H1 (cell line): ENCODE data around the gene CIAO2B. TPM values are rescaled to one million over a fixed set of nuclear protein-coding genes. Genes with fewer than 3 reads are reported as not detected.

Experiments
- CTCF ChIA-PET: fragments of 300-600 bp; sonication (Branson Sonifier 250); formaldehyde crosslinking; loops from one replicate; lab custom pipeline; 2021; ENCODE audit not compliant: partially characterized antibody; lab: Charles Lee
- POLR2A ChIA-PET: fragments of 300-600 bp; sonication (Branson Sonifier 250); formaldehyde crosslinking; loops from one replicate; lab custom pipeline; 2021; ENCODE audit warnings: inconsistent platforms; ENCODE audit not compliant: partially characterized antibody; lab: Charles Lee
- DNase-seq, 2 experiments: peaks; one replicate each; pipeline versions ENCODE4 v3.0.0 to v3.0.0-alpha.2; 2010 to 2022; ENCODE audit warnings: low spot score in 2 of 2, low read depth in 1 of 2, mixed read lengths in 1 of 2
- FAIRE-seq: peaks from 2 replicates; lab custom pipeline; 2011; peaks lifted over from hg19 to GRCh38; lab: Jason Lieb, UNC
- H2AFZ ChIP-seq: 2 replicates; pipeline ENCODE4 v1.8.1; 2012; ENCODE audit warnings: low read length, inconsistent platforms
- H2AK5ac ChIP-seq: 2 replicates; pipeline ENCODE4 v1.6.1; 2013; ENCODE audit warnings: low read depth, low read length
- H2BK120ac ChIP-seq: replicated peaks from 2 replicates; pipeline ENCODE3; 2013; ENCODE audit warnings: low read depth, low read length, inconsistent platforms
- H2BK12ac ChIP-seq: 2 replicates; pipeline ENCODE4 v1.6.1; 2013; ENCODE audit warnings: low read depth, low read length
- H2BK15ac ChIP-seq: 2 replicates; pipeline ENCODE4 v1.6.1; 2013; ENCODE audit warnings: low read length
- H2BK20ac ChIP-seq: 2 replicates; pipeline ENCODE4 v1.6.1; 2013; ENCODE audit warnings: low read length
- H2BK5ac ChIP-seq: 2 replicates; pipeline ENCODE4 v1.6.1; 2013; ENCODE audit warnings: low read depth, low read length
- H3K14ac ChIP-seq: 2 replicates; pipeline ENCODE4 v1.6.1; 2013; ENCODE audit warnings: inconsistent platforms; ENCODE audit not compliant: insufficient read length
- H3K18ac ChIP-seq: 2 replicates; pipeline ENCODE4 v1.6.1; 2013; ENCODE audit warnings: low read length; ENCODE audit errors: extremely low read depth
- H3K23ac ChIP-seq: 2 replicates; pipeline ENCODE4 v1.6.1; 2013; ENCODE audit warnings: inconsistent platforms; ENCODE audit not compliant: insufficient read length
- H3K23me2 ChIP-seq: 2 replicates; pipeline ENCODE4 v1.6.1; 2013; ENCODE audit warnings: low read depth, low read length
- H3K27ac ChIP-seq: 2 replicates; pipeline ENCODE4 v1.6.1; 2011; ENCODE audit warnings: low read depth, low read length, inconsistent platforms
- H3K27me3 ChIP-seq, 4 experiments: replicated peaks in 1 of 4; 1 replicate in 1 of 4; 2 replicates in 3 of 4; pipeline versions ENCODE4 v1.6.1 to v1.8.1; 2011 to 2013; ENCODE audit warnings: low read length in 3 of 4, mild to moderate bottlenecking in 3 of 4, inconsistent platforms in 2 of 4, mixed read lengths in 2 of 4, moderate library complexity in 1 of 4; ENCODE audit not compliant: control insufficient read depth in 3 of 4, insufficient read depth in 3 of 4; ENCODE audit errors: extremely low read depth in 1 of 4
- H3K36me3 ChIP-seq, 4 experiments: 2 replicates each; pipeline versions ENCODE4 v1.6.1 to v1.8.1; 2011 to 2013; ENCODE audit warnings: mild to moderate bottlenecking in 4 of 4, low read length in 3 of 4, moderate library complexity in 2 of 4, control low read depth in 1 of 4, inconsistent platforms in 1 of 4; ENCODE audit not compliant: insufficient read depth in 4 of 4, control insufficient read depth in 2 of 4
- H3K4ac ChIP-seq: replicated peaks from 2 replicates; pipeline ENCODE3; 2013; ENCODE audit warnings: low read length, low read depth, mixed read lengths, inconsistent platforms; ENCODE audit not compliant: insufficient read length
- H3K4me1 ChIP-seq, 4 experiments: replicated peaks in 1 of 4; 1 replicate in 1 of 4; 2 replicates in 3 of 4; pipeline versions ENCODE4 v1.6.1 to v1.8.1; 2011 to 2013; ENCODE audit warnings: low read length in 3 of 4, inconsistent platforms in 2 of 4, mixed read lengths in 1 of 4; ENCODE audit not compliant: insufficient read depth in 4 of 4, control insufficient read depth in 3 of 4
- H3K4me2 ChIP-seq, 2 experiments: 2 replicates each; pipeline versions ENCODE4 v1.6.1 to v1.8.1; 2011 to 2013; ENCODE audit warnings: low read depth in 2 of 2, low read length in 2 of 2, control low read depth in 1 of 2, inconsistent platforms in 1 of 2, mild to moderate bottlenecking in 1 of 2; ENCODE audit not compliant: insufficient read depth in 1 of 2
- H3K4me3 ChIP-seq, 4 experiments: fragments of 200-600, 300-600 bp in 1 of 4; sonication (generic), shearing (Covaris generic), sonication (Bioruptor Twin) in 1 of 4; 2 replicates each; pipeline versions ENCODE4 v1.5.1 to v1.8.1; 2011 to 2016; ENCODE audit warnings: low read length in 4 of 4, low read depth in 3 of 4, control low read depth in 2 of 4, inconsistent platforms in 2 of 4, mild to moderate bottlenecking in 2 of 4, mixed read lengths in 1 of 4, moderate library complexity in 1 of 4; ENCODE audit not compliant: insufficient read depth in 2 of 4; ENCODE audit errors: extremely low read depth in 1 of 4
- H3K56ac ChIP-seq: replicated peaks from 2 replicates; pipeline ENCODE3; 2013; ENCODE audit warnings: low read depth, mild to moderate bottlenecking, mixed read lengths, low read length, inconsistent platforms; ENCODE audit not compliant: insufficient read length
- H3K79me1 ChIP-seq: 2 replicates; pipeline ENCODE4 v1.6.1; 2013; ENCODE audit warnings: low read depth, low read length, control low read depth
- H3K79me2 ChIP-seq, 2 experiments: 2 replicates each; pipeline versions ENCODE4 v1.6.1 to v1.8.1; 2012 to 2013; ENCODE audit warnings: low read length in 2 of 2, mild to moderate bottlenecking in 2 of 2, inconsistent platforms in 1 of 2; ENCODE audit not compliant: insufficient read depth in 2 of 2, control insufficient read depth in 1 of 2
- H3K9ac ChIP-seq, 4 experiments: replicated peaks in 1 of 4; 1 replicate in 1 of 4; 2 replicates in 3 of 4; pipeline versions ENCODE4 v1.6.1 to v1.8.1; 2011 to 2013; ENCODE audit warnings: low read depth in 3 of 4, low read length in 3 of 4, control low read depth in 2 of 4, mild to moderate bottlenecking in 2 of 4, moderate library complexity in 2 of 4, inconsistent platforms in 1 of 4; ENCODE audit errors: extremely low read depth in 1 of 4
- H3K9me3 ChIP-seq, 2 experiments: 2 replicates each; pipeline versions ENCODE4 v1.6.1 to v1.8.1; 2012 to 2013; ENCODE audit warnings: mild to moderate bottlenecking in 2 of 2, moderate library complexity in 2 of 2, control low read depth in 1 of 2, inconsistent platforms in 1 of 2, low read depth in 1 of 2, low read length in 1 of 2, mixed read lengths in 1 of 2; ENCODE audit not compliant: insufficient read depth in 2 of 2
- H4K20me1 ChIP-seq, 2 experiments: replicated peaks in 1 of 2; 2 replicates each; pipeline versions ENCODE3 to v1.8.1; 2011 to 2013; ENCODE audit warnings: inconsistent platforms in 2 of 2, low read length in 2 of 2, mild to moderate bottlenecking in 1 of 2; ENCODE audit not compliant: insufficient read depth in 2 of 2, control insufficient read depth in 1 of 2
- H4K5ac ChIP-seq: 2 replicates; pipeline ENCODE4 v1.6.1; 2013; ENCODE audit warnings: low read length, low read depth, mixed read lengths, inconsistent platforms; ENCODE audit not compliant: insufficient read length
- H4K8ac ChIP-seq: 2 replicates; pipeline ENCODE4 v1.8.0; 2013; ENCODE audit warnings: mild to moderate bottlenecking, moderate library complexity, low read length, inconsistent platforms; ENCODE audit not compliant: insufficient read depth; ENCODE audit errors: extremely low read depth
- H4K91ac ChIP-seq: replicated peaks from 2 replicates; pipeline ENCODE3; 2013; ENCODE audit warnings: low read length, mixed read lengths, inconsistent platforms; ENCODE audit not compliant: insufficient read length
- BACH1 ChIP-seq: IDR thresholded peaks from 2 replicates; pipeline ENCODE4 v1.6.1; 2012; ENCODE audit warnings: low read length, improper control_type of control experiment
- BCL11A ChIP-seq, 2 experiments: IDR thresholded peaks; one replicate each; pipeline ENCODE4 v1.6.1; 2011; ENCODE audit warnings: low read depth in 2 of 2, low read length in 2 of 2, mild to moderate bottlenecking in 2 of 2
- EGR1 ChIP-seq: IDR thresholded peaks from 2 replicates; pipeline ENCODE4 v1.6.1; 2011; ENCODE audit warnings: low read depth, low read length, borderline replicate concordance
- GTF2F1 ChIP-seq: IDR thresholded peaks from 2 replicates; pipeline ENCODE4 v1.6.1; 2012; ENCODE audit warnings: low read depth, low read length, improper control_type of control experiment, borderline replicate concordance
- KDM5A ChIP-seq: fragments of 200-600 bp; IDR thresholded peaks from 2 replicates; pipeline ENCODE4 v1.7.1; 2012; ENCODE audit warnings: mild to moderate bottlenecking, low read length, inconsistent platforms, mixed read lengths
- RBBP5 ChIP-seq: IDR thresholded peaks from 2 replicates; pipeline ENCODE4 v1.7.1; 2012; ENCODE audit warnings: low read depth, mild to moderate bottlenecking, inconsistent platforms, low read length, moderate library complexity, borderline replicate concordance
- SAP30 ChIP-seq: fragments of 300-600 bp; sonication (generic); IDR thresholded peaks from 2 replicates; pipeline ENCODE4 v1.7.1; 2012; ENCODE audit warnings: low read length, moderate library complexity, mild to moderate bottlenecking, inconsistent platforms; ENCODE audit not compliant: insufficient read depth, insufficient replicate concordance
- SIRT6 ChIP-seq: IDR thresholded peaks from one replicate; pipeline ENCODE4 v1.7.1; 2012; ENCODE audit warnings: low read length, inconsistent platforms
- WGBS, 2 experiments: shearing (Covaris generic) in 1 of 2; methylation state at CpG; one replicate each; pipeline versions ENCODE4 v1.1.6 to v1.1.7; 2013 to 2015; ENCODE audit warnings: low lambda C conversion rate in 2 of 2, mixed read lengths in 2 of 2, inconsistent platforms in 1 of 2, low coverage in 1 of 2, missing lambda C conversion rate in 1 of 2; ENCODE audit not compliant: insufficient replicate concordance in 2 of 2, insufficient coverage in 1 of 2, insufficient read length in 1 of 2; ENCODE audit errors: extremely low coverage in 1 of 2, missing lambda C conversion rate in 1 of 2; 5-methylcytosine and 5-hydroxymethylcytosine counted together
- polyA plus RNA-seq, 7 experiments: library from polyadenylated mRNA; depleted of rRNA in 3 of 7; stranded (reverse) in 5 of 7; unstranded in 2 of 7; fragments of >200 nt in 5 of 7; fragments of 200-250 nt in 2 of 7; gene quantifications; 1 replicate in 5 of 7; 2 replicates in 1 of 7; 4 replicates in 1 of 7; pipeline versions ENCODE4 v1.2.1 to v1.2.3, GENCODE V29; 2011 to 2013; ENCODE audit warnings: missing spikeins in 2 of 7, mixed read lengths in 2 of 7
- total RNA-seq: library from RNA; stranded (reverse); fragmentation: NEBNext Ultra II Directional; extraction: Animal tissue kit (Norgen Biotek cat#: 25700); gene quantifications from 2 replicates; pipeline ENCODE4 v1.2.1, GENCODE V29; 2021
- TF ChIP-seq, protein P1 (sequence below): IDR thresholded peaks from 2 replicates; pipeline ENCODE4 v1.6.1; 2012; ENCODE audit warnings: inconsistent platforms
- TF ChIP-seq, protein P2 (sequence below), 3 experiments: IDR thresholded peaks; 1 replicate in 2 of 3; 2 replicates in 1 of 3; pipeline versions ENCODE4 v1.5.1 to v1.6.1; 2011; ENCODE audit warnings: low read length in 3 of 3, mild to moderate bottlenecking in 3 of 3, inconsistent platforms in 2 of 3, low read depth in 1 of 3, moderate library complexity in 1 of 3; ENCODE audit not compliant: insufficient read depth in 1 of 3; ENCODE audit errors: control extremely low read depth in 1 of 3

The CIAO2B gene
- total and polyA plus RNA-seq, 2 of the 8 experiments (the other 6 are each of a cell fraction or from before 2014, with no cell fraction given) = 65.6 to 248 TPM

DNA sequence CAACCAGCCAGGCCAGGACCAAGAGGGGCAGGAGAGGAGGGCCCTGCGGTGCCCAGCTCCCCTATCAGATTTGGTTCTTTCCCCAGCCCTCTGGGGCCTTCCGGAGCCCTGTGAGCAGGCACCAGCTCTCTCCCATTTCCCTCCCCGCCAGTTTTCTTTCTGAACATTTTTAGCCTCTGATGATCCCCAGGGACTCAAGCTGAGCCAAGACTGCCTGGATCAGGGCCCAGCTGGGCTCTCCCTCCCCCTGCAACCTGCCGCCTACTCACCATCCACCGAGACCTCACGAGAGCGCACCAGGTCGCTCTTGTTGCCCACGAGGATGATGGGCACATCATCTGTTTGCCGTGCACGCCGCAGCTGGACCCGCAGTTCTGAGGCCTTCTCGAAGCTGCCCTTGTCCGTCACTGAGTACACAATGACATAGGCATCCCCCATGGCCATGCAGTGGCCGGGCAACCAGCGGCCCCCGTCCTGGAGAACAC, 10.9 kb downstream of the CIAO2B start:
- DNase-seq = no peak
- Histone ChIP-seq H2BK12ac (no peak overlapping the region), H2BK5ac (no peak overlapping the region), H3K4me3 (no peak overlapping the region), H3K56ac (no peak overlapping the region), H3K14ac (no peak overlapping the region), H4K8ac (no peak overlapping the region), H4K91ac (no peak overlapping the region), H3K4me2 (no peak overlapping the region), H3K36me3 (no peaks in the 10 kb centered on the region), H3K27me3 (peaks cover 14 to 46% (median 37%) of the 10 kb centered on the region in 4 experiments; a peak in 6 of 7 replicates), H3K9me3 (no peaks in the 10 kb centered on the region), H4K5ac (no peak overlapping the region), H3K27ac (no peak overlapping the region), H3K4me1 (peaks cover 0 to 8% (median under 1%) of the 10 kb centered on the region in 4 experiments; a peak in 4 of 7 replicates), H3K79me1 (peaks cover 2% of the 10 kb centered on the region; the same call in 1 of the 2 replicates), H3K18ac (no peak overlapping the region), H3K4ac (no peak overlapping the region), H2BK20ac (no peak overlapping the region), H3K9ac (no peak overlapping the region), H4K20me1 (no peaks in the 10 kb centered on the region), H2AFZ (no peak overlapping the region), H3K23ac (no peak overlapping the region), H2BK15ac (no peak overlapping the region), H3K23me2 (peaks cover 4% of the 10 kb centered on the region; the same call in 1 of the 2 replicates), H2AK5ac (no peak overlapping the region), H3K79me2 (no peaks in the 10 kb centered on the region), H2BK120ac (no peak overlapping the region)
- ChIA-PET CTCF (interaction anchor here (0.9 to 27.5 kb wide), 2 partner anchors 24 to 50 kb away, joined by 3 to 1009 read pairs; partner anchors contain the start of genes CDH16 and PDP2), POLR2A (interaction anchor here (0.6 kb wide), 1 partner anchor 82 kb away, joined by 3 read pairs; no protein-coding TSS in a partner anchor)
- no peak for FAIRE-seq
- WGBS, 2 experiments = 89% methylated on average over 17 of the region's 18 CpGs; no CpG with 5 or more reads in 1 of the 2 experiments
- TF ChIP-seq SAP30 (no peak), SIRT6 (no peak), EGR1 (no peak), RBBP5 (no peak), GTF2F1 (no peak), KDM5A (no peak), BCL11A (IDR thresholded peaks at IDR 0.05; ENCODE audit: low read depth in 2 of 2, low read length in 2 of 2) (no peak), BACH1 (no peak)
- TF ChIP-seq, protein P1, sequence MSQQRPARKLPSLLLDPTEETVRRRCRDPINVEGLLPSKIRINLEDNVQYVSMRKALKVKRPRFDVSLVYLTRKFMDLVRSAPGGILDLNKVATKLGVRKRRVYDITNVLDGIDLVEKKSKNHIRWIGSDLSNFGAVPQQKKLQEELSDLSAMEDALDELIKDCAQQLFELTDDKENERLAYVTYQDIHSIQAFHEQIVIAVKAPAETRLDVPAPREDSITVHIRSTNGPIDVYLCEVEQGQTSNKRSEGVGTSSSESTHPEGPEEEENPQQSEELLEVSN = no peak
- TF ChIP-seq, protein P2, sequence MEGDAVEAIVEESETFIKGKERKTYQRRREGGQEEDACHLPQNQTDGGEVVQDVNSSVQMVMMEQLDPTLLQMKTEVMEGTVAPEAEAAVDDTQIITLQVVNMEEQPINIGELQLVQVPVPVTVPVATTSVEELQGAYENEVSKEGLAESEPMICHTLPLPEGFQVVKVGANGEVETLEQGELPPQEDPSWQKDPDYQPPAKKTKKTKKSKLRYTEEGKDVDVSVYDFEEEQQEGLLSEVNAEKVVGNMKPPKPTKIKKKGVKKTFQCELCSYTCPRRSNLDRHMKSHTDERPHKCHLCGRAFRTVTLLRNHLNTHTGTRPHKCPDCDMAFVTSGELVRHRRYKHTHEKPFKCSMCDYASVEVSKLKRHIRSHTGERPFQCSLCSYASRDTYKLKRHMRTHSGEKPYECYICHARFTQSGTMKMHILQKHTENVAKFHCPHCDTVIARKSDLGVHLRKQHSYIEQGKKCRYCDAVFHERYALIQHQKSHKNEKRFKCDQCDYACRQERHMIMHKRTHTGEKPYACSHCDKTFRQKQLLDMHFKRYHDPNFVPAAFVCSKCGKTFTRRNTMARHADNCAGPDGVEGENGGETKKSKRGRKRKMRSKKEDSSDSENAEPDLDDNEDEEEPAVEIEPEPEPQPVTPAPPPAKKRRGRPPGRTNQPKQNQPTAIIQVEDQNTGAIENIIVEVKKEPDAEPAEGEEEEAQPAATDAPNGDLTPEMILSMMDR (IDR thresholded peaks at IDR 0.05; ENCODE audit: control extremely low read depth in 1 of 3, insufficient read depth in 1 of 3, low read depth in 1 of 3, low read length in 3 of 3) = no peak
